NT2/D1 (cell line): ENCODE measurements around the gene HMGCR.
"Not testable (repeated sequence)": the region's sequence is repeated elsewhere in the genome, so short reads cannot be mapped to it uniquely, and the experiment has no call there.

Experiments
- SUZ12 ChIP-seq: IDR thresholded peaks from 2 replicates; pipeline ENCODE4 v1.6.1; 2011; ENCODE audit not compliant: insufficient read length, insufficient read depth; ENCODE audit errors: extremely low read depth
- YY1 ChIP-seq: IDR thresholded peaks from 2 replicates; pipeline ENCODE4 v1.6.1; 2011; ENCODE audit not compliant: insufficient read length, insufficient read depth
- ZNF274 ChIP-seq: IDR thresholded peaks from 2 replicates; pipeline ENCODE4 v1.6.1; 2011; ENCODE audit warnings: mild to moderate bottlenecking, low read depth, low read length

GRCh38 chr5:75304486-75304885 lies 32.5 kb upstream of the HMGCR start:
- not testable (repeated sequence) for TF ChIP-seq ZNF274, SUZ12, YY1
